DMS79 treated with DMSO at 0.1 percent for 48 hours (cell line): ENCODE measurements around the gene ZCWPW1.

Experiments used
- DNase-seq: peaks from one replicate; lab custom pipeline; 2025; lab: John Stamatoyannopoulos, UW

ZCWPW1 gene

DNA sequence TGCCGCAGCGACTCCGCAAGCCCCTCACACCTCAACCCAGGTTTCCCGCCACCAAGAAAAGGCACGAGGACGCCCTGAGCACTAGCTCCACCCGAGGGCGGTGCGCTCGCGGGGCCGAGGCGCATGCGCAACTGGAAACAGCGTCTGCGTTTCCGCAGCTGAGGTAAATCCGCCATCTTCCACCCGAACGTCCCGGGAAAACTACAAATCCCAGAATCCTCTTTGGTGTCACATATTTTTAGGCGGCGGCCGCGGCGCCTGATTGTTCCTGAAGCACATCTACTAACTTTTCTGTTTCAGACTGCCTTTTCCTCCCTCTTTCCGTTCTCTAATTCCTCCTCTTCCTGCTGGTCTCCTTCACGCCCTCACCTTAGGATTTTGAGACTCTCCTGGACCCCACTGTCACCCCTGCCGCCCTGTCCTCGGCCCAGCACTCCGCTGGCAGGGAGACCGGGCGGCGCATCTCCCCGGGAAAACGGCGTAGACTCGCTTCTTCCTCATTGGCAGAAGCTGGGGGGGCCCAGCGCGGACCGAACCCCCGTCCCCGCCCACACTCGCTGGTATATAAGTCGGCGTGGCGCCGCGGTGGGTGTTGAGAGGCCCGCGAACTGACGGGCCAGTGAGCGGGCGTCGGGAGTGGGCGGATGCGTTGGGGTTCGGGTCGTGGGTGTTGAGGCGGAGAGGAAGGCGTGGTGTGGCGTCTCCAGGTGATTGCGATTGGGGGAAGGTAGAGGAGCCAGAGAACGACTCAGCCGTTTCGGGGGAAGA lies at the start of gene ZCWPW1:
ZCWPW1 (minus strand) TSS at position 505 of the 768 bp plus-strand sequence. CDS start 8,054 bp downstream, outside the sequence.
- DNase-seq: peak; percentile 94

- DNase-seq: no peak
These were observed 49.4 kb upstream of the ZCWPW1 start for GRCh38 chr7:100477871-100478267.

- DNase-seq: no peak
These were observed 48.7 kb upstream of the ZCWPW1 start for GRCh38 chr7:100476903-100477870.

GRCh38 chr7:100476101-100476780 lies 47.7 kb upstream of the ZCWPW1 start:
- DNase-seq: no peak

GRCh38 chr7:100475549-100475948 lies 47.0 kb upstream of the ZCWPW1 start:
- DNase-seq: no peak

- no peak for DNase-seq
These were observed 44.5 kb upstream of the ZCWPW1 start for GRCh38 chr7:100472854-100473499.

DNA sequence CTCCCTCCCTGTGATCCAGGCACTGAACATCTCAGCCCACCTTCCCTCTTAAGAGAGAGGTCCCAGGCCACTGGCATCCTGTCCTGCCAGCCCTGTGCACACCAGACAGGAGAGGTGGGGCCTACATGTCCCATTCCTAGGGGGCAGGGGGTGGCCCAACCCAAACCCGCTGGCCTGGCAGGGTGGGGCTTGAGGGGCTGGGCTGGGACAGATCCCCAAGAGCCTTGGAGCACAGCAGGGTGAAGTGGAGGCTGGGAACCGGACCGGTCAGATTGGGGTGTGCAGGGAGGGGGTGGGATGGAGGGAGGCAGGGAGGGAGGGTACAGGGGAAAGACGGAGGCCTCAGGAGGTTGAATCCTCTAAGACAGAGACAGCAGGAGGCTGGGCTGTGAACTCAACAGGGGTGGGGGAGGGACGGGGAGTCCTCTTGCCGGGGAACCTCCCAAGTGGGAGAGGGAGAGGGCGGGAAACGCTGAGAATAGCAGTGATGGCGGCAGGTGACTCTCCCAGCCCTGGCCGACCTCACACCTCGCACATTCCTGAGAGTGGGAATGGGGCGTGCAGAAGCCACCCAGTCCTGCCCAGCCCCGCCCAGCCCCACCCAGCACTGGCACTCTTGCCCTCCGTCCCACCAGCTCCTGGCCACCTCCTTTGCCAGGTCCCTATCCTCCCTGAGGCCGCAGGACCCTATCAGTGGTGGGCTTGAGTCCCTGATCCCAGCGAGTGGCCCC lies 43.8 kb upstream of the ZCWPW1 start:
- no peak for DNase-seq

- DNase-seq: no peak
These were observed 42.5 kb upstream of the ZCWPW1 start for GRCh38 chr7:100471021-100471420.

DNA sequence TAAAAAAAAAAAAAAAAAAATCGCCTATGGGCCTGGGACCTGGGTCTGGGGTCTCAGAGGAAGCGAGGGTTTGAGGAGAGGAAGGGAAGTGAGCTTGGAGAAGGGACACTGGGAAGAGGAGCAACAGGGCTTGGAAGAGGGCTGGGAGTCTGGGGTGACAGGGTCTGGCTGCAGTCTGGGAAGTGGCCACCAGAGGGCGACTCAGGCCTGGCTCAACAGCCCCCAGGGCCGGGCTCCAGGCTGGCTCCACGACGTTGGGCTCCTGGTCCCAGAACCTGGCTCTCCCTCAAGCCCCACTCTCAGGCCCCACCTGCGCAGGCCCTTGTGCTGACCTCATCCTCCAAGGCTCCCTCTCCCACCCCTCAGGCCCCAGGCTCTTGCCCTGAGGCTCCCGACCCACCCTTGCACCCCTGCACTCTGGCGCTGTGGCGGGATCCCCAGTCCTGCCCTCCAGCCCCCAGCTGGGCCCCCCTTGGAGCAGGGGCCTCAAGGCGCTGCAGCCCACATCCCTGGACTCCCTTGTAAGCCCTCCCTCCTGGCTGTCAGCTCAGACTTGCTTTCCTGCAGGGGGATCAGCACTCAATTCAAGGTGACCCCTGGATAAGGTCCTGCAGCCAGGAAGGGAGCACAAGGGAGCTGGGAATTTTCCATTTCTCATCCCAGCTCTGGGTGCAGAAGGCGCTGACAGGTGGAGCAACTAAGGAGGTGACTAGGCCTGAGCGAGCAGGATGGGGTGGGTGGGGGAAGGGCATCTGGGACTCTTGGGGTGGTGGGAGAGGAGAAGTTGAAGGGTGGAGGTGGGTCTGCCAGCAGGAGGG lies 40.9 kb upstream of the ZCWPW1 start:
- peak; percentile 71 for DNase-seq

- peak; percentile 8 for DNase-seq
These were observed 39.3 kb upstream of the ZCWPW1 start for GRCh38 chr7:100467638-100468373.

DNA sequence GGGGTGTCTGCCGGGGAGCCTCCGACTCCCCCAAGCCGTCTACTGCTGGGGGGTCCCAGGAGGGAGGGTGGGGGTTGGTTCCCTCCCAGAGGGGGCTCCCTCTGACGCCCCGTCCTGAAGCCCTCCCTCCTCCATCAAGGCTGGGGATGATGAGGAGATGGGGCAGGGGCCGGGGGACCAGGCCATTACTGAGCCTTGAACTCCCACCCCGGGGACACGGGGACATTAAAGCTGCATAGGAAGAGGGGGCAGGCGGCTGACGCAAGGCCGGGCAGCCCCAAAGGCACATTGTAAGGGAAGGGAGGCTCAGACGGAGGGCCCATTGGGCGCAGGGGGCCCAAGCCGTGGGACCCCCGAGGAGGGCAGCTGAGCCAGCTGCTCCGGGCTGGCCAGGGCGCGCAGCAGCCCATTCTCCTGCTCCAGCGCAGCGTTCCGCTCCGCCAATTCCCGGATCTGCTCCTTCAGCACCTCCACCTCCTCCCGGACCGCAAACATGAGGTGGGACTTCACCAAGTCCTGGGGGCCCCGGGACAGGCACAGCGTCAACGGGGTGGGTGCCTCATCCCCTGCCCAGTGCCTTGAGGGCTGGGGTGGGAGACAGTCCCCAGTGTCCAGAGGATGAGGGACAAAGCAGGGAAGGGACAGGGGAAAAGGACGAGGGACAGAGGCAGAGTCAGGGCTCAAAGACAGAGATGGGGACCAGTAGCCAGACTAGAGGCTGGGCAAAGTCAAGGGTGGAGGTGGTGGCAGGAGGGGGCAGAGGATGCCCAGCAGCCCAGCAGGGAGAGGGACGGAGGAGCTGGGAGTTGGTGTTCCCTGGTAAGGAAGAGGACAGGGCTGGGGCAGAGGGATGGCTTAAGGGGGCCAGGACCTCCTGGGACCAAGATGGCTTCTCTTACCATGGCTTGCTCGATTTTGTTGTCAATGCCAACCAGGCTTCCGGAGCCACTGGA lies 38.4 kb upstream of the ZCWPW1 start:
- DNase-seq: no peak

- peak; percentile 27 for DNase-seq
These were observed 37.3 kb upstream of the ZCWPW1 start for GRCh38 chr7:100465702-100466311.

DNA sequence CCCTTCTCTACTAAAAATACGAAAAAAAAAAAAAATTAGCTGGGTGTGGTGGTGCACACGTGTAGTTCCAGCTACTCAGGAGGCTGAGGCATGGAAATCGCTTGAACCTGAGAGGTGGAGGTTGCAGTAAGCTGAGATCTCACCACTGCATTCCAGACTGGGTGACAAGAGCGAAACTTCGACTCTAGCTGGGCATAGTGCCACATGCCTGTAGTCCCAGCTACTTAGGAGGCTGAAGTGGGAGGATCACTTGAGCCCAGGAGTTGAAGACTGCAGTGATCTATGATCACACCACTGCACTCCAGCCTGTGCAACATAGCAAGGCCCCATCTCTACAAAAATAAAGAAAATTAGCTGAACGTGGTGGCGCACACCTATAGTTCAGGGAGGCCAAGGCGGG lies 36.8 kb upstream of the ZCWPW1 start:
- DNase-seq: no peak

DNA sequence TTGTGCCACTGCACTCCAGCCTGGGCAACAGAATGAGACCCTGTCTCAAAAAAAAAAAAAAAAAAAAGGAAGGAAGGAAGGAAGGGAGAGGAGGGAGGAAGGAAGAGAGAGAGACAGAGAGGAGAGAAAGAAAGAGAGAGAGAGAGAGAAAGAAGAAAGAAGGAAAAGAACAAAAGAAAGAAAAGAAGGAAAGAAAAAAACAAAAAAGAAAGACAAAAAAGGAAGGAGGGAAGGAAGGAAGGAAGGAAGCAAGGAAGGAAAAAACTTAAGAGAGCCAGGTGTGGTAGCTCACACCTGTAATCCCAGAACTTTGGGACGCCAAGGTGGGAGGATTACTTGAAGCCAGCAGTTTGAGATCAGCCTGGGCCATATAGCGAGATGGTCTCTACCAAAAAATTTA lies 36.3 kb upstream of the ZCWPW1 start:
- DNase-seq: no peak

GRCh38 chr7:100464210-100464660 lies 35.7 kb upstream of the ZCWPW1 start, which contains the start of gene SPACDR:
Gene SPACDR (minus strand): TSS chr7:100464260. CDS start chr7:100464025, 235 bp downstream.
- DNase-seq: no peak

DNA sequence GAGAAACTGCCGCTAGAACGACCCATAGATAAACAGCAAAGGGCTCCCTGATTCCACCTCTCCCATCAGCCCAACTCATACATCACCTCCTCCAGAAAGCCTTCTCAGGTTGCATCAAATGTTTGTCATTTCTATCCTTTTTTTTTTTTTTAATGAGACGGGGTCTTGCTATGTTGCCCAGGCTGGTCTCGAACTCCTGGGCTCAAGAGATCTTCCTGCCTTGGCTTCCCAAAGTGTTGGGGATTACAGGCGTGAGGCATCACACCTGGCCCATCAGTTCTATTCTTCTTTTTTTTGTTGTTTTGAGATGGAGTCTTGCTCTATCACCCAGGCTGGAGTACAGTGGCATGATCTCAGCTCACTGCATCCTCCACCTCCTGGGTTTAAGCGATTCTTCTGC lies 28.5 kb upstream of the ZCWPW1 start:
- DNase-seq: no peak

- no peak for DNase-seq
These were observed 28.1 kb upstream of the ZCWPW1 start for GRCh38 chr7:100456562-100456961.

- no peak for DNase-seq
These were observed 26.7 kb upstream of the ZCWPW1 start for GRCh38 chr7:100455206-100455605.
